GM23338 (cell line): ENCODE results near the gene PACS2. TPM values are rescaled to one million over a fixed set of nuclear protein-coding genes. Genes with fewer than 3 reads are reported as not detected.

Source experiments
- ATAC-seq: fragments of 200-7000 bp; cut with Tn5 transposase; 3 replicates; pipeline ENCODE4 v1.9.1; 2020
- DNase-seq: peaks from one replicate; pipeline ENCODE4 v3.0.0-alpha.2; 2015; ENCODE audit warnings: low spot score
- H2AFZ ChIP-seq: fragments of 200-600 bp; sonication (generic); 2 replicates; pipeline ENCODE4 v1.8.0; 2016; ENCODE audit warnings: antibody characterized with exemption, mild to moderate bottlenecking, moderate library complexity
- H3F3A ChIP-seq: fragments of 200-600 bp; sonication (generic); replicated peaks from 2 replicates; pipeline ENCODE4 v1.8.0; 2017; ENCODE audit warnings: antibody characterized with exemption, mixed run types, low read depth
- H3K27ac ChIP-seq: fragments of 200-600 bp; sonication (generic); 2 replicates; pipeline ENCODE4 v1.6.1; 2016; ENCODE audit warnings: low read depth
- H3K27me3 ChIP-seq: fragments of 200-600 bp; sonication (generic); 2 replicates; pipeline ENCODE4 v1.8.0; 2016; ENCODE audit warnings: mild to moderate bottlenecking, mixed run types, moderate library complexity; ENCODE audit not compliant: insufficient read depth
- H3K36me3 ChIP-seq: fragments of 200-600 bp; sonication (generic); 2 replicates; pipeline ENCODE4 v1.8.0; 2016; ENCODE audit warnings: mild to moderate bottlenecking; ENCODE audit not compliant: insufficient read depth
- H3K4me1 ChIP-seq: fragments of 200-600 bp; sonication (generic); 2 replicates; pipeline ENCODE4 v1.8.0; 2016; ENCODE audit warnings: mild to moderate bottlenecking, moderate library complexity; ENCODE audit not compliant: insufficient read depth
- H3K4me2 ChIP-seq: fragments of 200-600 bp; sonication (generic); 2 replicates; pipeline ENCODE4 v1.7.1; 2017; ENCODE audit warnings: mixed run types
- H3K4me3 ChIP-seq: fragments of 200-600 bp; sonication (generic); 2 replicates; pipeline ENCODE4 v1.6.1; 2016; ENCODE audit warnings: mixed run types
- H3K79me2 ChIP-seq: fragments of 200-600 bp; sonication (generic); replicated peaks from 2 replicates; pipeline ENCODE4 v1.8.0; 2017; ENCODE audit warnings: mild to moderate bottlenecking; ENCODE audit not compliant: insufficient read depth
- H3K9me2 ChIP-seq: fragments of 200-600 bp; sonication (generic); 2 replicates; pipeline ENCODE4 v1.8.0; 2017; ENCODE audit not compliant: insufficient read depth
- H4K20me1 ChIP-seq: fragments of 200-600 bp; sonication (generic); replicated peaks from 2 replicates; pipeline ENCODE4 v1.8.0; 2017; ENCODE audit warnings: mild to moderate bottlenecking; ENCODE audit not compliant: insufficient read depth
- H3K27ac Mint-ChIP-seq: 2 replicates; pipeline ENCODE4 v1.8.0; 2020; ENCODE audit warnings: inconsistent platforms, mild to moderate bottlenecking, moderate library complexity, mixed read lengths
- H3K27me3 Mint-ChIP-seq: 3 replicates; pipeline ENCODE4 v1.8.0; 2022; ENCODE audit warnings: low read depth, mild to moderate bottlenecking, moderate library complexity, mixed read lengths, inconsistent platforms; ENCODE audit not compliant: insufficient read depth, poor library complexity
- H3K36me3 Mint-ChIP-seq: 3 replicates; pipeline ENCODE4 v1.8.0; 2021; ENCODE audit warnings: low read depth, mild to moderate bottlenecking, inconsistent platforms, moderate library complexity, mixed read lengths
- H3K4me1 Mint-ChIP-seq: 3 replicates; pipeline ENCODE4 v1.8.0; 2020; ENCODE audit warnings: mild to moderate bottlenecking, inconsistent platforms, mixed read lengths
- H3K4me3 Mint-ChIP-seq: 3 replicates; pipeline ENCODE4 v1.8.0; 2021; ENCODE audit warnings: moderate library complexity, mild to moderate bottlenecking, inconsistent platforms, mixed read lengths
- H3K9me3 Mint-ChIP-seq: 3 replicates; pipeline ENCODE4 v1.8.0; 2020; ENCODE audit warnings: moderate library complexity, mild to moderate bottlenecking, inconsistent platforms, mixed read lengths
- CREB1 ChIP-seq: fragments of 250-450 bp; sonication (Bioruptor Pico); IDR thresholded peaks from 2 replicates; pipeline ENCODE4 v1.5.0; 2020; ENCODE audit warnings: low read depth, mild to moderate bottlenecking, moderate library complexity
- ETS1 ChIP-seq: IDR thresholded peaks from 2 replicates; pipeline ENCODE4 v1.6.1; 2016; ENCODE audit warnings: antibody characterized with exemption
- EZH2 ChIP-seq: fragments of 200-600 bp; sonication (generic); IDR thresholded peaks from one replicate; pipeline ENCODE4 v1.8.0; 2017; ENCODE audit warnings: antibody characterized with exemption, mild to moderate bottlenecking, low read depth; ENCODE audit not compliant: unreplicated experiment
- EZH2phosphoT487 ChIP-seq: fragments of 200-600 bp; sonication (generic); IDR thresholded peaks from one replicate; pipeline ENCODE4 v1.8.1; 2018; ENCODE audit warnings: antibody characterized with exemption; ENCODE audit not compliant: unreplicated experiment
- JUNB ChIP-seq: IDR thresholded peaks from one replicate; pipeline ENCODE4 v1.6.1; 2016; ENCODE audit warnings: antibody characterized with exemption; ENCODE audit not compliant: unreplicated experiment
- NANOG ChIP-seq: IDR thresholded peaks from 2 replicates; pipeline ENCODE4 v1.6.1; 2016; ENCODE audit warnings: antibody characterized with exemption, borderline replicate concordance
- POLR2AphosphoS5 ChIP-seq: IDR thresholded peaks from 2 replicates; pipeline ENCODE4 v1.6.1; 2016; ENCODE audit warnings: antibody characterized with exemption, low read depth
- STAT1 ChIP-seq: IDR thresholded peaks from one replicate; pipeline ENCODE4 v1.6.1; 2016; ENCODE audit warnings: antibody characterized with exemption; ENCODE audit not compliant: unreplicated experiment
- ZNF114 ChIP-seq: fragments of 250-450 bp; sonication (Bioruptor Pico); IDR thresholded peaks from 2 replicates; pipeline ENCODE4 v1.5.0; 2020; ENCODE audit warnings: mild to moderate bottlenecking, moderate library complexity
- ZNF331 ChIP-seq: fragments of 250-450 bp; sonication (Bioruptor Pico); IDR thresholded peaks from 2 replicates; pipeline ENCODE4 v1.5.0; 2020; ENCODE audit warnings: low read depth, mild to moderate bottlenecking, moderate library complexity
- polyA plus RNA-seq: library from polyadenylated mRNA; unstranded; fragments of >200 nt; fragmentation: Nextera tagmentation; extraction: Ambion mirVana; gene quantifications from 2 replicates; pipeline ENCODE4 v1.2.1, GENCODE V29; 2016
- total RNA-seq: library from RNA; depleted of rRNA; stranded (reverse); fragments of >200 nt; shearing (Covaris generic); gene quantifications from 2 replicates; pipeline ENCODE4 v1.2.3, GENCODE V29; 2014
- TF ChIP-seq, protein P1 (sequence below), 2 experiments: fragments of 200-600 bp in 1 of 2; sonication (generic) in 1 of 2; conservative IDR thresholded peaks; 2 replicates each; pipeline versions ENCODE4 v1.5.1 to v1.6.1; 2016 to 2017; ENCODE audit warnings: antibody characterized with exemption in 2 of 2, low read depth in 2 of 2, mild to moderate bottlenecking in 2 of 2, moderate library complexity in 1 of 2
- TF ChIP-seq, protein P2 (sequence below): fragments of 250-450 bp; sonication (Bioruptor Pico); IDR thresholded peaks from 2 replicates; pipeline ENCODE4 v1.5.0; 2020; ENCODE audit warnings: mild to moderate bottlenecking, moderate library complexity
- TF ChIP-seq, protein P3 (sequence below): IDR thresholded peaks from one replicate; pipeline ENCODE4 v1.6.1; 2018; ENCODE audit warnings: antibody characterized with exemption; ENCODE audit not compliant: unreplicated experiment

PACS2 gene
- total and polyA plus RNA-seq, 2 experiments from 2014 or later = 22.5 to 79.0 TPM

GRCh38 chr14:105303949-105304348 is 10.6 kb upstream of the PACS2 start:
- no peak for ATAC-seq
- H3K4me2 ChIP-seq = no peak overlapping the region
- no peak overlapping the region for H3K4me3 Mint-ChIP-seq
- peaks cover 16% of the 10 kb centered on the region for H3K4me1 Mint-ChIP-seq
- H3K36me3 ChIP-seq = no peaks in the 10 kb centered on the region
- H3K27ac ChIP-seq = no peak overlapping the region
- H3K27ac Mint-ChIP-seq = no peak overlapping the region
- H3K4me3 ChIP-seq = no peak overlapping the region
- H3K27me3 ChIP-seq = peaks cover 11% of the 10 kb centered on the region
- H3F3A ChIP-seq = peaks cover 14% of the 10 kb centered on the region; the same call in 1 of the 2 replicates
- TF ChIP-seq JUNB (no peak), ETS1 (no peak), ZNF114 (no peak), ZNF331 (CRISPR knock-in tag) (no peak), EZH2phosphoT487 (no peak), CREB1 (CRISPR knock-in tag) (no peak), EZH2 (no peak), STAT1 (no peak), NANOG (no peak), POLR2AphosphoS5 (no peak)
- TF ChIP-seq, protein P1, sequence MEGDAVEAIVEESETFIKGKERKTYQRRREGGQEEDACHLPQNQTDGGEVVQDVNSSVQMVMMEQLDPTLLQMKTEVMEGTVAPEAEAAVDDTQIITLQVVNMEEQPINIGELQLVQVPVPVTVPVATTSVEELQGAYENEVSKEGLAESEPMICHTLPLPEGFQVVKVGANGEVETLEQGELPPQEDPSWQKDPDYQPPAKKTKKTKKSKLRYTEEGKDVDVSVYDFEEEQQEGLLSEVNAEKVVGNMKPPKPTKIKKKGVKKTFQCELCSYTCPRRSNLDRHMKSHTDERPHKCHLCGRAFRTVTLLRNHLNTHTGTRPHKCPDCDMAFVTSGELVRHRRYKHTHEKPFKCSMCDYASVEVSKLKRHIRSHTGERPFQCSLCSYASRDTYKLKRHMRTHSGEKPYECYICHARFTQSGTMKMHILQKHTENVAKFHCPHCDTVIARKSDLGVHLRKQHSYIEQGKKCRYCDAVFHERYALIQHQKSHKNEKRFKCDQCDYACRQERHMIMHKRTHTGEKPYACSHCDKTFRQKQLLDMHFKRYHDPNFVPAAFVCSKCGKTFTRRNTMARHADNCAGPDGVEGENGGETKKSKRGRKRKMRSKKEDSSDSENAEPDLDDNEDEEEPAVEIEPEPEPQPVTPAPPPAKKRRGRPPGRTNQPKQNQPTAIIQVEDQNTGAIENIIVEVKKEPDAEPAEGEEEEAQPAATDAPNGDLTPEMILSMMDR (conservative IDR thresholded peaks at IDR 0.05; ENCODE audit: low read depth in 2 of 2) = no peak
- TF ChIP-seq, protein P2, sequence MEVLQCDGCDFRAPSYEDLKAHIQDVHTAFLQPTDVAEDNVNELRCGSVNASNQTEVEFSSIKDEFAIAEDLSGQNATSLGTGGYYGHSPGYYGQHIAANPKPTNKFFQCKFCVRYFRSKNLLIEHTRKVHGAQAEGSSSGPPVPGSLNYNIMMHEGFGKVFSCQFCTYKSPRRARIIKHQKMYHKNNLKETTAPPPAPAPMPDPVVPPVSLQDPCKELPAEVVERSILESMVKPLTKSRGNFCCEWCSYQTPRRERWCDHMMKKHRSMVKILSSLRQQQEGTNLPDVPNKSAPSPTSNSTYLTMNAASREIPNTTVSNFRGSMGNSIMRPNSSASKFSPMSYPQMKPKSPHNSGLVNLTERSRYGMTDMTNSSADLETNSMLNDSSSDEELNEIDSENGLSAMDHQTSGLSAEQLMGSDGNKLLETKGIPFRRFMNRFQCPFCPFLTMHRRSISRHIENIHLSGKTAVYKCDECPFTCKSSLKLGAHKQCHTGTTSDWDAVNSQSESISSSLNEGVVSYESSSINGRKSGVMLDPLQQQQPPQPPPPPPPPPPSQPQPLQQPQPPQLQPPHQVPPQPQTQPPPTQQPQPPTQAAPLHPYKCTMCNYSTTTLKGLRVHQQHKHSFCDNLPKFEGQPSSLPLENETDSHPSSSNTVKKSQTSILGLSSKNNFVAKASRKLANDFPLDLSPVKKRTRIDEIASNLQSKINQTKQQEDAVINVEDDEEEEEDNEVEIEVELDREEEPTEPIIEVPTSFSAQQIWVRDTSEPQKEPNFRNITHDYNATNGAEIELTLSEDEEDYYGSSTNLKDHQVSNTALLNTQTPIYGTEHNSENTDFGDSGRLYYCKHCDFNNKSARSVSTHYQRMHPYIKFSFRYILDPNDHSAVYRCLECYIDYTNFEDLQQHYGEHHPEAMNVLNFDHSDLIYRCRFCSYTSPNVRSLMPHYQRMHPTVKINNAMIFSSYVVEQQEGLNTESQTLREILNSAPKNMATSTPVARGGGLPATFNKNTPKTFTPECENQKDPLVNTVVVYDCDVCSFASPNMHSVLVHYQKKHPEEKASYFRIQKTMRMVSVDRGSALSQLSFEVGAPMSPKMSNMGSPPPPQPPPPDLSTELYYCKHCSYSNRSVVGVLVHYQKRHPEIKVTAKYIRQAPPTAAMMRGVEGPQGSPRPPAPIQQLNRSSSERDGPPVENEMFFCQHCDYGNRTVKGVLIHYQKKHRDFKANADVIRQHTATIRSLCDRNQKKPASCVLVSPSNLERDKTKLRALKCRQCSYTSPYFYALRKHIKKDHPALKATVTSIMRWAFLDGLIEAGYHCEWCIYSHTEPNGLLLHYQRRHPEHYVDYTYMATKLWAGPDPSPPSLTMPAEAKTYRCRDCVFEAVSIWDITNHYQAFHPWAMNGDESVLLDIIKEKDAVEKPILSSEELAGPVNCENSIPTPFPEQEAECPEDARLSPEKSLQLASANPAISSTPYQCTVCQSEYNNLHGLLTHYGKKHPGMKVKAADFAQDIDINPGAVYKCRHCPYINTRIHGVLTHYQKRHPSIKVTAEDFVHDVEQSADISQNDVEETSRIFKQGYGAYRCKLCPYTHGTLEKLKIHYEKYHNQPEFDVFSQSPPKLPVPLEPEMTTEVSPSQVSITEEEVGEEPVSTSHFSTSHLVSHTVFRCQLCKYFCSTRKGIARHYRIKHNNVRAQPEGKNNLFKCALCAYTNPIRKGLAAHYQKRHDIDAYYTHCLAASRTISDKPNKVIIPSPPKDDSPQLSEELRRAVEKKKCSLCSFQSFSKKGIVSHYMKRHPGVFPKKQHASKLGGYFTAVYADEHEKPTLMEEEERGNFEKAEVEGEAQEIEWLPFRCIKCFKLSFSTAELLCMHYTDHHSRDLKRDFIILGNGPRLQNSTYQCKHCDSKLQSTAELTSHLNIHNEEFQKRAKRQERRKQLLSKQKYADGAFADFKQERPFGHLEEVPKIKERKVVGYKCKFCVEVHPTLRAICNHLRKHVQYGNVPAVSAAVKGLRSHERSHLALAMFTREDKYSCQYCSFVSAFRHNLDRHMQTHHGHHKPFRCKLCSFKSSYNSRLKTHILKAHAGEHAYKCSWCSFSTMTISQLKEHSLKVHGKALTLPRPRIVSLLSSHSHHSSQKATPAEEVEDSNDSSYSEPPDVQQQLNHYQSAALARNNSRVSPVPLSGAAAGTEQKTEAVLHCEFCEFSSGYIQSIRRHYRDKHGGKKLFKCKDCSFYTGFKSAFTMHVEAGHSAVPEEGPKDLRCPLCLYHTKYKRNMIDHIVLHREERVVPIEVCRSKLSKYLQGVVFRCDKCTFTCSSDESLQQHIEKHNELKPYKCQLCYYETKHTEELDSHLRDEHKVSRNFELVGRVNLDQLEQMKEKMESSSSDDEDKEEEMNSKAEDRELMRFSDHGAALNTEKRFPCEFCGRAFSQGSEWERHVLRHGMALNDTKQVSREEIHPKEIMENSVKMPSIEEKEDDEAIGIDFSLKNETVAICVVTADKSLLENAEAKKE (CRISPR knock-in tag) = no peak
- TF ChIP-seq, protein P3, sequence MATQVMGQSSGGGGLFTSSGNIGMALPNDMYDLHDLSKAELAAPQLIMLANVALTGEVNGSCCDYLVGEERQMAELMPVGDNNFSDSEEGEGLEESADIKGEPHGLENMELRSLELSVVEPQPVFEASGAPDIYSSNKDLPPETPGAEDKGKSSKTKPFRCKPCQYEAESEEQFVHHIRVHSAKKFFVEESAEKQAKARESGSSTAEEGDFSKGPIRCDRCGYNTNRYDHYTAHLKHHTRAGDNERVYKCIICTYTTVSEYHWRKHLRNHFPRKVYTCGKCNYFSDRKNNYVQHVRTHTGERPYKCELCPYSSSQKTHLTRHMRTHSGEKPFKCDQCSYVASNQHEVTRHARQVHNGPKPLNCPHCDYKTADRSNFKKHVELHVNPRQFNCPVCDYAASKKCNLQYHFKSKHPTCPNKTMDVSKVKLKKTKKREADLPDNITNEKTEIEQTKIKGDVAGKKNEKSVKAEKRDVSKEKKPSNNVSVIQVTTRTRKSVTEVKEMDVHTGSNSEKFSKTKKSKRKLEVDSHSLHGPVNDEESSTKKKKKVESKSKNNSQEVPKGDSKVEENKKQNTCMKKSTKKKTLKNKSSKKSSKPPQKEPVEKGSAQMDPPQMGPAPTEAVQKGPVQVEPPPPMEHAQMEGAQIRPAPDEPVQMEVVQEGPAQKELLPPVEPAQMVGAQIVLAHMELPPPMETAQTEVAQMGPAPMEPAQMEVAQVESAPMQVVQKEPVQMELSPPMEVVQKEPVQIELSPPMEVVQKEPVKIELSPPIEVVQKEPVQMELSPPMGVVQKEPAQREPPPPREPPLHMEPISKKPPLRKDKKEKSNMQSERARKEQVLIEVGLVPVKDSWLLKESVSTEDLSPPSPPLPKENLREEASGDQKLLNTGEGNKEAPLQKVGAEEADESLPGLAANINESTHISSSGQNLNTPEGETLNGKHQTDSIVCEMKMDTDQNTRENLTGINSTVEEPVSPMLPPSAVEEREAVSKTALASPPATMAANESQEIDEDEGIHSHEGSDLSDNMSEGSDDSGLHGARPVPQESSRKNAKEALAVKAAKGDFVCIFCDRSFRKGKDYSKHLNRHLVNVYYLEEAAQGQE = no peak
- H4K20me1 ChIP-seq = peaks cover 10% of the 10 kb centered on the region
- no peak overlapping the region for H2AFZ ChIP-seq
- peaks cover 6% of the 10 kb centered on the region; the same call in 1 of the 3 replicates for H3K36me3 Mint-ChIP-seq
- no peak for DNase-seq
- H3K9me2 ChIP-seq = no peaks in the 10 kb centered on the region
- H3K27me3 Mint-ChIP-seq = peaks cover 19% of the 10 kb centered on the region
- H3K4me1 ChIP-seq = peaks cover 11% of the 10 kb centered on the region; the same call in 1 of the 2 replicates
- H3K79me2 ChIP-seq = peaks cover 9% of the 10 kb centered on the region
- H3K9me3 Mint-ChIP-seq = peaks cover 6% of the 10 kb centered on the region; the same call in 2 of the 3 replicates
